A549 (cell line): ENCODE measurements around the gene GTF3A. TPM values are rescaled to one million over a fixed set of nuclear protein-coding genes. Genes with fewer than 3 reads are reported as not detected.

Experiments
- ATAC-seq, 2 experiments: fragments of 200-7000 bp in 1 of 2; fragments of >200 bp in 1 of 2; cut with Nextera tagmentation in 1 of 2; cut with Tn5 transposase in 1 of 2; 3 replicates each; pipeline versions ENCODE4 v1.8.0 to v1.9.1; 2018 to 2020; ENCODE audit warnings: mild to moderate bottlenecking in 1 of 2, moderate library complexity in 1 of 2
- CTCF ChIA-PET: fragments of 300-600 bp; sonication (Branson Sonifier 250); formaldehyde crosslinking; extraction: SDS; loops from one replicate; lab custom pipeline; 2021; ENCODE audit warnings: antibody characterized with exemption, inconsistent platforms; lab: Yijun Ruan, JAX
- POLR2A ChIA-PET: fragments of 350-600 bp; formaldehyde crosslinking; extraction: SDS; loops from one replicate; lab custom pipeline; 2021; ENCODE audit warnings: antibody characterized with exemption, inconsistent platforms; lab: Yijun Ruan, JAX
- DNase-seq, 2 experiments: peaks; one replicate each; pipeline versions ENCODE4 v3.0.0 to v3.0.0-alpha.2; 2011 to 2016; ENCODE audit warnings: low read depth in 1 of 2, low spot score in 1 of 2
- FAIRE-seq: peaks from 2 replicates; lab custom pipeline; 2011; peaks lifted over from hg19 to GRCh38; lab: Jason Lieb, UNC
- H3K27ac ChIP-seq, 2 experiments: fragments of >200 bp; sonication (Bioruptor Twin); formaldehyde crosslinking; 3 replicates each; pipeline ENCODE4 v1.5.1; 2016 to 2017
- H3K4me1 ChIP-seq: fragments of >200 bp; sonication (Bioruptor Twin); formaldehyde crosslinking; 3 replicates; pipeline ENCODE4 v1.6.1; 2016
- H3K4me2 ChIP-seq: fragments of >200 bp; sonication (Bioruptor Twin); formaldehyde crosslinking; 3 replicates; pipeline ENCODE4 v1.6.1; 2016
- H3K4me3 ChIP-seq: fragments of >200 bp; sonication (Bioruptor Twin); formaldehyde crosslinking; 3 replicates; pipeline ENCODE4 v1.5.1; 2016
- H3K9me3 ChIP-seq: fragments of >200 bp; sonication (Bioruptor Twin); formaldehyde crosslinking; 3 replicates; pipeline ENCODE4 v1.6.1; 2016
- BCL3 ChIP-seq: fragments of >200 bp; sonication (Bioruptor Twin); formaldehyde crosslinking; IDR thresholded peaks from 3 replicates; pipeline ENCODE4 v1.6.1; 2016
- CBX2 ChIP-seq: fragments of 200-600 bp; sonication (generic); IDR thresholded peaks from 2 replicates; pipeline ENCODE4 v1.6.1; 2016; ENCODE audit warnings: low read depth, mild to moderate bottlenecking, borderline replicate concordance
- EHF ChIP-seq: fragments of 250-450 bp; sonication (Bioruptor Pico); IDR thresholded peaks from 2 replicates; pipeline ENCODE4 v1.5.0; 2020; ENCODE audit warnings: mild to moderate bottlenecking
- EHMT2 ChIP-seq: fragments of 200-600 bp; sonication (generic); IDR thresholded peaks from 2 replicates; pipeline ENCODE4 v1.6.1; 2016; ENCODE audit warnings: antibody characterized with exemption, low read depth, mild to moderate bottlenecking, moderate library complexity
- ELK1 ChIP-seq: fragments of 150-350 bp; IDR thresholded peaks from 2 replicates; pipeline ENCODE4 v1.6.1; 2014; ENCODE audit warnings: low read depth, mild to moderate bottlenecking, low read length
- EP300 ChIP-seq, 2 experiments: fragments of >200 bp; sonication (Bioruptor Twin); formaldehyde crosslinking; IDR thresholded peaks; 2 replicates in 1 of 2; 3 replicates in 1 of 2; pipeline ENCODE4 v1.6.1; 2016 to 2017
- FOSL2 ChIP-seq, 2 experiments: fragments of 450-650 bp in 1 of 2; fragments of >200 bp in 1 of 2; sonication (Bioruptor Twin) in 1 of 2; formaldehyde crosslinking; IDR thresholded peaks; 2 replicates each; pipeline versions ENCODE4 v1.5.0 to v1.6.1; 2016 to 2020; ENCODE audit warnings: mild to moderate bottlenecking in 1 of 2, moderate library complexity in 1 of 2
- FOXS1 ChIP-seq: fragments of 250-450 bp; sonication (Bioruptor Pico); IDR thresholded peaks from 2 replicates; pipeline ENCODE4 v1.5.0; 2020; ENCODE audit warnings: mild to moderate bottlenecking, moderate library complexity
- HEYL ChIP-seq: fragments of 250-450 bp; sonication (Bioruptor Pico); IDR thresholded peaks from 2 replicates; pipeline ENCODE4 v1.8.0; 2021; ENCODE audit warnings: mild to moderate bottlenecking, moderate library complexity
- MAZ ChIP-seq: fragments of 150-350 bp; IDR thresholded peaks from 2 replicates; pipeline ENCODE4 v1.6.1; 2014; ENCODE audit warnings: antibody characterized with exemption, low read depth, low read length, borderline replicate concordance
- NFE2L2 ChIP-seq: fragments of 150-350 bp; conservative IDR thresholded peaks from 2 replicates; pipeline ENCODE4 v1.6.1; 2014; ENCODE audit warnings: low read length
- NPAS2 ChIP-seq: fragments of 250-450 bp; sonication (Bioruptor Pico); IDR thresholded peaks from 2 replicates; pipeline ENCODE4 v1.8.0; 2022; ENCODE audit warnings: mild to moderate bottlenecking, moderate library complexity, borderline replicate concordance
- POLR2AphosphoS2 ChIP-seq: conservative IDR thresholded peaks from 2 replicates; pipeline ENCODE4 v1.6.1; 2012; ENCODE audit warnings: low read length, improper control_type of control experiment, inconsistent platforms
- RAD21 ChIP-seq, 2 experiments: fragments of >200 bp in 1 of 2; sonication (Bioruptor Twin) in 1 of 2; formaldehyde crosslinking in 1 of 2; IDR thresholded peaks in 1 of 2; conservative IDR thresholded peaks in 1 of 2; 2 replicates in 1 of 2; 3 replicates in 1 of 2; pipeline ENCODE4 v1.6.1; 2012 to 2018; ENCODE audit warnings: inconsistent platforms in 1 of 2
- RARB ChIP-seq: fragments of 250-450 bp; sonication (Bioruptor Pico); IDR thresholded peaks from 2 replicates; pipeline ENCODE4 v1.8.0; 2021; ENCODE audit warnings: mild to moderate bottlenecking, moderate library complexity
- REST ChIP-seq: fragments of 200-600 bp; sonication (generic); IDR thresholded peaks from 2 replicates; pipeline ENCODE4 v1.6.1; 2016; ENCODE audit warnings: antibody characterized with exemption, mild to moderate bottlenecking, moderate library complexity
- RNF2 ChIP-seq: fragments of 200-600 bp; sonication (generic); IDR thresholded peaks from 2 replicates; pipeline ENCODE4 v1.6.1; 2016; ENCODE audit warnings: low read depth, mild to moderate bottlenecking, antibody characterized with exemption, moderate library complexity, borderline replicate concordance
- SMC3 ChIP-seq: fragments of >200 bp; sonication (Bioruptor Twin); formaldehyde crosslinking; IDR thresholded peaks from 3 replicates; pipeline ENCODE4 v1.6.1; 2018; ENCODE audit warnings: inconsistent platforms
- SREBF2 ChIP-seq: fragments of 450-650 bp; IDR thresholded peaks from 2 replicates; pipeline ENCODE4 v1.6.1; 2014; ENCODE audit warnings: mild to moderate bottlenecking, moderate library complexity
- TFCP2L1 ChIP-seq: fragments of 250-450 bp; sonication (Bioruptor Pico); IDR thresholded peaks from 2 replicates; pipeline ENCODE4 v1.5.0; 2021; ENCODE audit warnings: mild to moderate bottlenecking
- ZFP36 ChIP-seq: fragments of 450-650 bp; IDR thresholded peaks from 2 replicates; pipeline ENCODE4 v1.6.1; 2014; ENCODE audit warnings: borderline replicate concordance; ENCODE audit not compliant: partially characterized antibody
- WGBS: methylation state at CpG from one replicate; pipeline ENCODE4 v1.1.6; 2017; ENCODE audit errors: missing lambda C conversion rate; 5-methylcytosine and 5-hydroxymethylcytosine counted together
- polyA plus RNA-seq, 4 experiments: library from polyadenylated mRNA; depleted of rRNA in 3 of 4; stranded (reverse); fragments of >200 nt; fragmentation: RNase III in 1 of 4; extraction: RNeasy Plus Mini Kit Qiagen cat#74134 plus additional on column Dnase treatment in 1 of 4; gene quantifications; 2 replicates in 3 of 4; 3 replicates in 1 of 4; pipeline ENCODE4 v1.2.3, GENCODE V29; 2011 to 2017
- TF ChIP-seq, protein P1 (sequence below): IDR thresholded peaks from 2 replicates; pipeline ENCODE4 v1.6.1; 2012; ENCODE audit warnings: low read depth, borderline replicate concordance
- TF ChIP-seq, protein P2 (sequence below): IDR thresholded peaks from 2 replicates; pipeline ENCODE4 v1.6.1; 2012

The GTF3A gene
- polyA plus RNA-seq, 2 of the 4 experiments (the other 2 are of a cell fraction): 93.1 to 132 TPM

GRCh38 chr13:27403727-27404385, 20.6 kb upstream of the GTF3A start:
- H3K4me1 ChIP-seq: no peaks in the 10 kb centered on the region
- ChIA-PET CTCF (interaction anchor here (0.7 to 3.0 kb wide), 6 partner anchors 10 to 426 kb away, joined by 3 to 14 read pairs (median 4); no protein-coding TSS in a partner anchor), POLR2A (no interaction called here)
- FAIRE-seq: no peak
- no peak for DNase-seq
- no peaks in the 10 kb centered on the region for H3K9me3 ChIP-seq
- no peak overlapping the region for H3K4me3 ChIP-seq
- no peak overlapping the region for H3K27ac ChIP-seq
- 60% methylated on average over 9 of the region's 10 CpGs for WGBS
- H3K4me2 ChIP-seq: no peak overlapping the region
- TF ChIP-seq FOXS1 (CRISPR knock-in tag) (no peak), TFCP2L1 (no peak), EHMT2 (no peak), RAD21 (conservative IDR thresholded peaks at IDR 0.05 in 1 of 2, IDR thresholded peaks at IDR 0.05 in 1 of 2) (no peak), NFE2L2 (no peak), RARB (CRISPR knock-in tag) (no peak), ELK1 (no peak), EP300 (IDR thresholded peaks at IDR 0.05) (no peak), MAZ (no peak), RNF2 (no peak), BCL3 (no peak), CBX2 (no peak), EHF (CRISPR knock-in tag) (no peak), HEYL (CRISPR knock-in tag) (no peak), SMC3 (no peak), NPAS2 (CRISPR knock-in tag) (no peak), ZFP36 (no peak)
- TF ChIP-seq, protein P1, sequence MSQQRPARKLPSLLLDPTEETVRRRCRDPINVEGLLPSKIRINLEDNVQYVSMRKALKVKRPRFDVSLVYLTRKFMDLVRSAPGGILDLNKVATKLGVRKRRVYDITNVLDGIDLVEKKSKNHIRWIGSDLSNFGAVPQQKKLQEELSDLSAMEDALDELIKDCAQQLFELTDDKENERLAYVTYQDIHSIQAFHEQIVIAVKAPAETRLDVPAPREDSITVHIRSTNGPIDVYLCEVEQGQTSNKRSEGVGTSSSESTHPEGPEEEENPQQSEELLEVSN: no peak
- TF ChIP-seq, protein P2, sequence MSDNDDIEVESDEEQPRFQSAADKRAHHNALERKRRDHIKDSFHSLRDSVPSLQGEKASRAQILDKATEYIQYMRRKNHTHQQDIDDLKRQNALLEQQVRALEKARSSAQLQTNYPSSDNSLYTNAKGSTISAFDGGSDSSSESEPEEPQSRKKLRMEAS: no peak
- no peak for ATAC-seq

- 81% methylated on average over 17 of the region's 17 CpGs for WGBS
- DNase-seq (no peak), FAIRE-seq (no peak), ATAC-seq (no peak)
- Histone ChIP-seq H3K4me2 (no peak overlapping the region), H3K4me3 (no peak overlapping the region), H3K27ac (no peak overlapping the region), H3K9me3 (no peaks in the 10 kb centered on the region), H3K4me1 (no peaks in the 10 kb centered on the region)
- CTCF ChIA-PET: interaction anchor here (1.1 to 3.0 kb wide), 5 partner anchors 21 to 579 kb away, joined by 3 to 14 read pairs (median 4); no protein-coding TSS in a partner anchor
- POLR2A ChIA-PET: no interaction called here
- TF ChIP-seq, protein P2: no peak
- TF ChIP-seq SREBF2 (no peak), REST (no peak), RAD21 (conservative IDR thresholded peaks at IDR 0.05 in 1 of 2, IDR thresholded peaks at IDR 0.05 in 1 of 2) (no peak), FOSL2 (IDR thresholded peaks at IDR 0.05) (no peak), FOSL2 (CRISPR knock-in tag; IDR thresholded peaks at IDR 0.05) (no peak), POLR2AphosphoS2 (no peak)
These were observed 19.7 kb upstream of the GTF3A start for GRCh38 chr13:27404680-27405079.
